Panc1 (cell line): Measurements from ENCODE around the gene CDKL4.

Experiments
- POLR2AphosphoS5 ChIP-seq: IDR thresholded peaks from 2 replicates; pipeline ENCODE4 v1.6.1; 2012; ENCODE audit warnings: mild to moderate bottlenecking, low read depth, low read length, moderate library complexity
- TCF7L2 ChIP-seq: IDR thresholded peaks from 2 replicates; pipeline ENCODE4 v1.6.1; 2011; ENCODE audit warnings: mild to moderate bottlenecking, low read depth, low read length, inconsistent platforms
- TF ChIP-seq, protein P1 (sequence below): fragments of 450-650 bp; IDR thresholded peaks from 2 replicates; pipeline ENCODE4 v1.5.1; 2017; ENCODE audit warnings: mild to moderate bottlenecking

DNA sequence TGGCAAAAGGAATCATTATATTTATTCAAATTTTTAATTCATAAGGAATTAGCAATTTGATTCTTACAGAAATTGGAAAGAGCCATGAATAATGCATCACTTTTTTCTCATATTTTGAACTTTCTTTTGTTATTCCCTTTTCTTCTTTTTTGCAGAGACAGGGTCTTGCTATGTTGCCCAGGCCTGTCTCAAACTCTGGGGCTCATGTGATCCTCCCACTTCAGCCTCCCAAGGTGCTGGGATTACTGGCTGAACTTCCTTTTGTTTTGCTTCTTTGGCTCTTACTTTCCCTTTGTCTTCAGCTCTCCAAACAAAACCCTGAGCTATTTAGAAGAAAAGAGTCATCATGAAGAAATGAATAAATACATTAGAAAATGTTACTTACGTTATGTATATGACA lies 30.8 kb downstream of the CDKL4 start:
- no peak for TF ChIP-seq TCF7L2
- TF ChIP-seq, protein P1, sequence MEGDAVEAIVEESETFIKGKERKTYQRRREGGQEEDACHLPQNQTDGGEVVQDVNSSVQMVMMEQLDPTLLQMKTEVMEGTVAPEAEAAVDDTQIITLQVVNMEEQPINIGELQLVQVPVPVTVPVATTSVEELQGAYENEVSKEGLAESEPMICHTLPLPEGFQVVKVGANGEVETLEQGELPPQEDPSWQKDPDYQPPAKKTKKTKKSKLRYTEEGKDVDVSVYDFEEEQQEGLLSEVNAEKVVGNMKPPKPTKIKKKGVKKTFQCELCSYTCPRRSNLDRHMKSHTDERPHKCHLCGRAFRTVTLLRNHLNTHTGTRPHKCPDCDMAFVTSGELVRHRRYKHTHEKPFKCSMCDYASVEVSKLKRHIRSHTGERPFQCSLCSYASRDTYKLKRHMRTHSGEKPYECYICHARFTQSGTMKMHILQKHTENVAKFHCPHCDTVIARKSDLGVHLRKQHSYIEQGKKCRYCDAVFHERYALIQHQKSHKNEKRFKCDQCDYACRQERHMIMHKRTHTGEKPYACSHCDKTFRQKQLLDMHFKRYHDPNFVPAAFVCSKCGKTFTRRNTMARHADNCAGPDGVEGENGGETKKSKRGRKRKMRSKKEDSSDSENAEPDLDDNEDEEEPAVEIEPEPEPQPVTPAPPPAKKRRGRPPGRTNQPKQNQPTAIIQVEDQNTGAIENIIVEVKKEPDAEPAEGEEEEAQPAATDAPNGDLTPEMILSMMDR, result no peak
- no peak for TF ChIP-seq POLR2AphosphoS5
